Breast epithelium (tissue), 4 donors: ENCODE measurements around the gene DISP1. TPM values are rescaled to one million over a fixed set of nuclear protein-coding genes. Genes with fewer than 3 reads are reported as not detected.
A peak's percentile ranks its signal among the peaks of the same experiment; 100 is the strongest.

Experiments used
- DNase-seq, 2 donors: peaks; one replicate each; pipeline ENCODE4 v3.0.0-alpha.2; 2019; ENCODE audit warnings: low spot score in 2 of 2
- H3K27ac ChIP-seq, 2 donors: fragments of 200-600 bp; sonication (generic) in 1 of 2; one replicate each; pipeline ENCODE4 v1.5.1; 2016 to 2019; ENCODE audit warnings: mild to moderate bottlenecking in 1 of 2
- H3K27me3 ChIP-seq, 2 donors: fragments of 200-600 bp; sonication (generic) in 1 of 2; one replicate each; pipeline versions ENCODE4 v1.5.1 to v1.6.0; 2017 to 2019; ENCODE audit warnings: control low read depth in 1 of 2, mild to moderate bottlenecking in 1 of 2
- H3K36me3 ChIP-seq: fragments of 200-600 bp; one replicate; pipeline ENCODE4 v1.5.1; 2019
- H3K4me1 ChIP-seq, 2 donors: fragments of 200-600 bp; sonication (generic); one replicate each; pipeline ENCODE4 v1.5.1; 2016 to 2019; ENCODE audit warnings: control low read depth in 1 of 2
- H3K4me3 ChIP-seq, 3 donors: fragments of 200-600 bp; sonication (generic); 1 replicate in 2 of 3; 2 replicates in 1 of 3; pipeline ENCODE4 v1.5.1; 2016 to 2019; ENCODE audit warnings: mild to moderate bottlenecking in 3 of 3, moderate library complexity in 2 of 3
- H3K9me3 ChIP-seq, 2 donors: fragments of 200-600 bp; sonication (generic) in 1 of 2; one replicate each; pipeline ENCODE4 v1.5.1; 2016 to 2019; ENCODE audit warnings: control low read depth in 1 of 2
- CTCF ChIP-seq, 3 donors: fragments of 450-650 bp; IDR thresholded peaks; one replicate each; pipeline ENCODE4 v1.5.1; 2016 to 2017; ENCODE audit warnings: antibody characterized with exemption in 3 of 3, mild to moderate bottlenecking in 3 of 3, moderate library complexity in 3 of 3
- POLR2A ChIP-seq: fragments of 450-650 bp; IDR thresholded peaks from one replicate; pipeline ENCODE4 v1.6.1; 2016; ENCODE audit warnings: antibody characterized with exemption, mild to moderate bottlenecking, moderate library complexity
- POLR2AphosphoS5 ChIP-seq, 3 donors: sonication (generic); formaldehyde crosslinking; IDR thresholded peaks; one replicate each; pipeline ENCODE4 v1.6.1; 2017; ENCODE audit warnings: antibody characterized with exemption in 3 of 3
- intact Hi-C: fragments of 100-400 bp; cut with DNase I; formaldehyde crosslinking; loops from one replicate; pipeline ENCODE4 v1.15.1; 2023; ENCODE audit warnings: low total_unique reads
- total RNA-seq, 3 donors: library from RNA; depleted of rRNA; stranded (reverse); fragments of >200 nt; gene quantifications; one replicate each; pipeline ENCODE4 v1.1.0, GENCODE V29; 2016

The DISP1 gene
- total RNA-seq, 3 donors from 2014 or later = 7.5 to 17.1 (median 10.5) TPM

- intact Hi-C loops = no loop called here
- Histone ChIP-seq H3K4me3 (no peak overlapping the region), H3K9me3 (no peaks in the 10 kb centered on the region), H3K4me1 (no peaks in the 10 kb centered on the region), H3K36me3 (no peaks in the 10 kb centered on the region), H3K27ac (no peak overlapping the region), H3K27me3 (no peaks in the 10 kb centered on the region)
- DNase-seq = no peak
- no peak for TF ChIP-seq POLR2AphosphoS5 (IDR thresholded peaks at IDR 0.05)
- TF ChIP-seq CTCF (IDR thresholded peaks at IDR 0.05) = no peak
These were observed 3.2 kb upstream of the DISP1 start for GRCh38 chr1:222811671-222812070.

GRCh38 chr1:222813866-222814535, 838 bp upstream of the DISP1 start:
- no peak for TF ChIP-seq CTCF (IDR thresholded peaks at IDR 0.05)
- no peak for TF ChIP-seq POLR2AphosphoS5 (IDR thresholded peaks at IDR 0.05)
- no peak for TF ChIP-seq POLR2A
- intact Hi-C loops = no loop called here
- H3K36me3 ChIP-seq = no peaks in the 10 kb centered on the region
- H3K4me3 ChIP-seq = peak overlapping the region; percentile 78 to 89 (median 87)
- no peaks in the 10 kb centered on the region for H3K27me3 ChIP-seq
- H3K9me3 ChIP-seq = no peaks in the 10 kb centered on the region
- H3K4me1 ChIP-seq = no peaks in the 10 kb centered on the region
- no peak for DNase-seq
- peak overlapping the region; percentile 93 to 94 for H3K27ac ChIP-seq

- intact Hi-C loops = no loop called here
- TF ChIP-seq CTCF (IDR thresholded peaks at IDR 0.05) (no peak), POLR2AphosphoS5 (IDR thresholded peaks at IDR 0.05) (no peak), POLR2A (no peak)
- Histone ChIP-seq H3K36me3 (no peaks in the 10 kb centered on the region), H3K27me3 (no peaks in the 10 kb centered on the region), H3K27ac (peak overlapping the region; percentile 93 to 94), H3K4me1 (no peaks in the 10 kb centered on the region), H3K9me3 (no peaks in the 10 kb centered on the region), H3K4me3 (peak overlapping the region; percentile 78 to 89 (median 87))
- no peak for DNase-seq
These were observed 564 bp downstream of the DISP1 start for GRCh38 chr1:222815440-222815765.

- H3K27me3 ChIP-seq = no peaks in the 10 kb centered on the region
- no peak for TF ChIP-seq CTCF (IDR thresholded peaks at IDR 0.05)
- TF ChIP-seq POLR2AphosphoS5 (IDR thresholded peaks at IDR 0.05) = no peak
- no peak for TF ChIP-seq POLR2A
- H3K9me3 ChIP-seq = no peaks in the 10 kb centered on the region
- DNase-seq = no peak
- peak overlapping the region in 1 of 2 donors; percentile 30 for H3K27ac ChIP-seq
- H3K4me3 ChIP-seq = no peak overlapping the region
- intact Hi-C loops = no loop called here
- H3K36me3 ChIP-seq = no peaks in the 10 kb centered on the region
- no peaks in the 10 kb centered on the region for H3K4me1 ChIP-seq
These were observed 2.7 kb downstream of the DISP1 start for GRCh38 chr1:222817529-222817928.

- H3K27ac ChIP-seq = peak overlapping the region; percentile 30 to 41
- H3K9me3 ChIP-seq = no peaks in the 10 kb centered on the region
- no peak for DNase-seq
- intact Hi-C loops = no loop called here
- no peak for TF ChIP-seq CTCF (IDR thresholded peaks at IDR 0.05)
- no peak for TF ChIP-seq POLR2A
- no peak for TF ChIP-seq POLR2AphosphoS5 (IDR thresholded peaks at IDR 0.05)
- no peaks in the 10 kb centered on the region for H3K36me3 ChIP-seq
- H3K27me3 ChIP-seq = no peaks in the 10 kb centered on the region
- no peaks in the 10 kb centered on the region for H3K4me1 ChIP-seq
- no peak overlapping the region for H3K4me3 ChIP-seq
These were observed 3.3 kb downstream of the DISP1 start for GRCh38 chr1:222818171-222818570.
